ENCODE measurements around the gene LMTK2.

GRCh38 chr7:98066934-98067507 is 39.6 kb upstream of the LMTK2 start:
- TF ChIP-seq, protein P1, sequence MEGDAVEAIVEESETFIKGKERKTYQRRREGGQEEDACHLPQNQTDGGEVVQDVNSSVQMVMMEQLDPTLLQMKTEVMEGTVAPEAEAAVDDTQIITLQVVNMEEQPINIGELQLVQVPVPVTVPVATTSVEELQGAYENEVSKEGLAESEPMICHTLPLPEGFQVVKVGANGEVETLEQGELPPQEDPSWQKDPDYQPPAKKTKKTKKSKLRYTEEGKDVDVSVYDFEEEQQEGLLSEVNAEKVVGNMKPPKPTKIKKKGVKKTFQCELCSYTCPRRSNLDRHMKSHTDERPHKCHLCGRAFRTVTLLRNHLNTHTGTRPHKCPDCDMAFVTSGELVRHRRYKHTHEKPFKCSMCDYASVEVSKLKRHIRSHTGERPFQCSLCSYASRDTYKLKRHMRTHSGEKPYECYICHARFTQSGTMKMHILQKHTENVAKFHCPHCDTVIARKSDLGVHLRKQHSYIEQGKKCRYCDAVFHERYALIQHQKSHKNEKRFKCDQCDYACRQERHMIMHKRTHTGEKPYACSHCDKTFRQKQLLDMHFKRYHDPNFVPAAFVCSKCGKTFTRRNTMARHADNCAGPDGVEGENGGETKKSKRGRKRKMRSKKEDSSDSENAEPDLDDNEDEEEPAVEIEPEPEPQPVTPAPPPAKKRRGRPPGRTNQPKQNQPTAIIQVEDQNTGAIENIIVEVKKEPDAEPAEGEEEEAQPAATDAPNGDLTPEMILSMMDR (IDR thresholded peaks at IDR 0.05), result no peak
- TF ChIP-seq POLR2A (IDR thresholded peaks at IDR 0.05) (no peak), POLR2AphosphoS5 (IDR thresholded peaks at IDR 0.05; ENCODE audit: insufficient read depth in 1 of 2, low read depth in 1 of 2) (no peak)
